GM12891 (cell line): Measurements from ENCODE around the gene IGF2.

Experiments
- PAX5 ChIP-seq: IDR thresholded peaks from 2 replicates; pipeline ENCODE4 v1.6.1; 2011; ENCODE audit warnings: low read length, moderate library complexity, mild to moderate bottlenecking; ENCODE audit not compliant: insufficient read depth, severe bottlenecking
- POLR2A ChIP-seq: IDR thresholded peaks from 2 replicates; pipeline ENCODE4 v1.6.1; 2011; ENCODE audit warnings: low read depth, low read length, control low read depth
- POLR2AphosphoS5 ChIP-seq: IDR thresholded peaks from 2 replicates; pipeline ENCODE4 v1.6.1; 2011; ENCODE audit warnings: low read depth, low read length, control low read depth
- POU2F2 ChIP-seq: IDR thresholded peaks from 2 replicates; pipeline ENCODE4 v1.6.1; 2011; ENCODE audit warnings: low read depth, mild to moderate bottlenecking, control low read depth, low read length, moderate library complexity
- SPI1 ChIP-seq: IDR thresholded peaks from 2 replicates; pipeline ENCODE4 v1.6.1; 2011; ENCODE audit warnings: low read depth, low read length, control low read depth
- TAF1 ChIP-seq: IDR thresholded peaks from 2 replicates; pipeline ENCODE4 v1.6.1; 2011; ENCODE audit warnings: low read depth, low read length, control low read depth

DNA sequence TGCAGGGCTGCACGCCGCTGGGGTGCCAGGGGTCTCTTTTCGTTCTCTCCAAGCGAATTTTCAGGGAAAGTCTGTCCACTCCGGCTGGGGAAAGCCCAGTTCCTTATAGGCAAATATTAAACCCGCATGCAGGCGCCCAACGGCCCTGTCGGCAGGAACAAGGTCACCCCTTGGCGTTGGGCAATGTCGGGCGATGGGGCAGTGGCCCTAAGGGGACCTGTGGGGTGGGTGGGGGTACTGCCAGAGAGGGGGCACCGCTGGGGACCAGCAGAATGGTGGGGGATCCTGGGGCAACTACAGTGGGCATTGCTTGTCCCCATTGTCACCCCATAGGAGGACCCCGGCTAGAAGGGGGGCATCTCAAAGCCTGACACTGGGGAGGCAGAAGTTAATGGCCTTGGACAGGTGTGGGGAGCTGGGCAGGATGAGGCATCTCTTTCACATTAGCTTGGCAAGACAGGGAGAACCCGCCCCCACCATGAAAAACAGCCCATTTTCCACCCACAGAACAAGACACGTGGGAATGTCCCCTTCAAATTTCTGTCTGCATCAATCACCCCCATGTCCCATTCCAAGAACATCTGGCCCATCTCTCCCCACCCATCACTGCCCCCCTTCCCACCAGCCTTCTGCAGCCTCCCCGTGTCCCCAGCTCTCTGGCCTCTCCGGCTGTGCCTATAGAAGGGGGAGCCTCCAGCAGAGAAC lies 5.5 kb upstream of the IGF2 start:
- TF ChIP-seq POLR2A: no peak
- TF ChIP-seq POU2F2: no peak
- TF ChIP-seq TAF1: no peak
- TF ChIP-seq PAX5: no peak
- TF ChIP-seq POLR2AphosphoS5: no peak
- TF ChIP-seq SPI1: no peak
